Tongue (tissue), 2 donors: ENCODE data around the gene USP34. TPM values are rescaled to one million over a fixed set of nuclear protein-coding genes. Genes with fewer than 3 reads are reported as not detected.

Source experiments
- DNase-seq: peaks from one replicate; pipeline ENCODE4 v3.0.0-alpha.2; 2015
- total RNA-seq: library from RNA; depleted of rRNA; stranded (reverse); fragments of >200 nt; gene quantifications from one replicate; pipeline ENCODE4 v1.2.3, GENCODE V29; 2014

USP34 gene
- total RNA-seq, 1 donor from 2014 or later: 162 TPM

GRCh38 chr2:61368687-61369665 is 101.9 kb downstream of the USP34 start:
- DNase-seq: no peak

- DNase-seq: no peak
Measured at GRCh38 chr2:61367177-61367576, 103.7 kb downstream of the USP34 start.

- no peak for DNase-seq
Measured at GRCh38 chr2:61363580-61363979, 107.3 kb downstream of the USP34 start.

- no peak for DNase-seq
Measured at GRCh38 chr2:61362873-61363272, 108.0 kb downstream of the USP34 start.

GRCh38 chr2:61361068-61361467 is 109.8 kb downstream of the USP34 start:
- no peak for DNase-seq

- DNase-seq: no peak
Measured at GRCh38 chr2:61359058-61359457, 111.8 kb downstream of the USP34 start.

GRCh38 chr2:61357681-61358080 is 113.2 kb downstream of the USP34 start:
- DNase-seq: no peak

- no peak for DNase-seq
Measured at GRCh38 chr2:61356958-61357350, 113.9 kb downstream of the USP34 start.

- DNase-seq: no peak
Measured at GRCh38 chr2:61356261-61356957, 114.5 kb downstream of the USP34 start.

GRCh38 chr2:61354543-61355197 is 116.2 kb downstream of the USP34 start:
- DNase-seq: no peak

GRCh38 chr2:61353909-61354308 is 117.0 kb downstream of the USP34 start:
- no peak for DNase-seq

- no peak for DNase-seq
Measured at GRCh38 chr2:61350777-61351176, 120.1 kb downstream of the USP34 start.

- DNase-seq: no peak
Measured at GRCh38 chr2:61343141-61343540, 127.7 kb downstream of the USP34 start.

GRCh38 chr2:61340242-61340641 is 130.6 kb downstream of the USP34 start:
- no peak for DNase-seq

GRCh38 chr2:61338447-61338846 is 132.4 kb downstream of the USP34 start:
- DNase-seq: no peak

GRCh38 chr2:61335187-61335586 is 135.7 kb downstream of the USP34 start:
- no peak for DNase-seq

GRCh38 chr2:61334466-61334865 is 136.4 kb downstream of the USP34 start:
- no peak for DNase-seq

GRCh38 chr2:61328707-61329251 is 142.1 kb downstream of the USP34 start:
- DNase-seq: no peak

GRCh38 chr2:61327173-61327572 is 143.7 kb downstream of the USP34 start:
- DNase-seq: no peak

GRCh38 chr2:61326423-61326822 is 144.5 kb downstream of the USP34 start:
- DNase-seq: no peak

- no peak for DNase-seq
Measured at GRCh38 chr2:61320181-61320580, 150.7 kb downstream of the USP34 start.

- DNase-seq: no peak
Measured at GRCh38 chr2:61318553-61318952, 152.3 kb downstream of the USP34 start.

GRCh38 chr2:61295981-61296380 is 174.9 kb downstream of the USP34 start:
- DNase-seq: no peak
